ENCODE measurements around the gene CHODL.

Gene CHODL, protein sequence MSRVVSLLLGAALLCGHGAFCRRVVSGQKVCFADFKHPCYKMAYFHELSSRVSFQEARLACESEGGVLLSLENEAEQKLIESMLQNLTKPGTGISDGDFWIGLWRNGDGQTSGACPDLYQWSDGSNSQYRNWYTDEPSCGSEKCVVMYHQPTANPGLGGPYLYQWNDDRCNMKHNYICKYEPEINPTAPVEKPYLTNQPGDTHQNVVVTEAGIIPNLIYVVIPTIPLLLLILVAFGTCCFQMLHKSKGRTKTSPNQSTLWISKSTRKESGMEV

GRCh38 chr21:18244671-18245463, at the start of gene CHODL:
TSS of gene CHODL (plus strand) at chr21:18244833. CDS start at chr21:18245224, 391 bp downstream.
- DNase-seq = no peak

- DNase-seq = no peak
These were observed 39.7 kb upstream of the CHODL start for GRCh38 chr21:18204931-18205330.

- DNase-seq = no peak
These were observed 26.3 kb upstream of the CHODL start for GRCh38 chr21:18218331-18218730.

DNA sequence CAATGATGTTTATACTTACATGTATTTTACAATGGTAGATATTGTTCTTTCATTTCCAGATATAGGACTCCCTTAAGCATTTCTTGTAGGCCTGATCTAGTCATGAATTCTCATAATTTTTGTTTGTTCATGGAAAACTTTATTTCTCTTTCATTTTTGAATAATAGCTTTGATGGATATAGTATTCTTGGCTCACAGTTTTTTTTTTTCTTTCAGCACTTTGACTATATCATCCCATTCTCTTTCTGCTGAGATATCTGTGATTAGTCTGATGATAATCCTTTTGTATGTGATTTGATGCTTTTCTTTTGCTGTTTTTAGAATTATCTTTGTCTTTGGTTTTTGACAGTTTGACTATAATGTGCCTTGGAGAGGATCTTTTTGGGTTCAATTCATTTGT, 24.1 kb upstream of the CHODL start:
- DNase-seq = no peak

GRCh38 chr21:18222346-18222745, 22.3 kb upstream of the CHODL start:
- no peak for DNase-seq

DNA sequence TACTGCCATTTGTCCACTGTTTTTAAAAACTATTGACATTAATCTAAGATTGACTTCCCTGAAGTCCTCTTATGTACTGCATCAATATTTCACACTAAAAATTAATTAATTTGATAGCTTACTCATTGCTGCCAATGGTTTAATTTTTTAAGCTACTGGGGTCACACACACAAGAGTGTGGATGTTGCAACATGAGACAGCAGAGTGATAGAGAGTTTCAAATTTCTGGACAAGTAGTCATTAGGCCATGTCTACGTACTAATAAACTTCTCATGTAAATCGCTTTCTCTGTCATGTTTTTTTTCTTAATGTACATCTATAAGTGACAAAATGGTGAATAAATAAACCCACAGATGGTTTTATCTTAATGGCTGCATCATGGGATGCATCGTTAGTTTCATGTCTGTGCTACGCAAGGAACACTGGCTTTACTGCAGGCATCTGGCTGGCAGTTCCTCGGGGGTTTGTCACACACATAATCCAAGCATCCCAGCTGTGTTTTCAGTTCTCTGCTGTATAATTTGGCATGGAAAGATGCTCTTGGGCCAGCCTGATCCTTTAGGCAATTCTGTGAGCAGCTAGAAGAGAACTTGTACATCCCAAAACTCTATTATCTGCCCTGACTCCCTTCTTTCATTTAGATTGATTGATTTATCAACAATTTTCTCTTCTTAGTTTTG, 16.4 kb upstream of the CHODL start:
- DNase-seq = no peak

DNA sequence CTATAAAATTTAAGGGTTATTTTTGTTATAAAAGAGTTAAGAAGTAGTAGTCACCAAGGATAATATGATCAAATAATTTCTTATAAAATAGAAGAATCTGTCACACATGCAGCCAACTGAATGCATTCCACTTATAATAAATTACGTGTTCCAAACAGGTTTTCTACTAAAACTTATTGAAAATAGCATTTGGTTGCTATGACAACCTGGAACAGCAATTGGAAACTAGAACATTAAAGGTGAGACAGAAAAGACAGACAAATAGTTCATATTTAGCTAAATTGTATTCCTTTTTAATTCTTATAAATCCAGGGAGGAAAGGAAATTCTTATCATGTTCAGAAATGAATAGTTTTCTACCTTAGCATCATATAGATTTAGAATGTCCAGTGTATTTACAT, 9.1 kb upstream of the CHODL start:
- no peak for DNase-seq

DNA sequence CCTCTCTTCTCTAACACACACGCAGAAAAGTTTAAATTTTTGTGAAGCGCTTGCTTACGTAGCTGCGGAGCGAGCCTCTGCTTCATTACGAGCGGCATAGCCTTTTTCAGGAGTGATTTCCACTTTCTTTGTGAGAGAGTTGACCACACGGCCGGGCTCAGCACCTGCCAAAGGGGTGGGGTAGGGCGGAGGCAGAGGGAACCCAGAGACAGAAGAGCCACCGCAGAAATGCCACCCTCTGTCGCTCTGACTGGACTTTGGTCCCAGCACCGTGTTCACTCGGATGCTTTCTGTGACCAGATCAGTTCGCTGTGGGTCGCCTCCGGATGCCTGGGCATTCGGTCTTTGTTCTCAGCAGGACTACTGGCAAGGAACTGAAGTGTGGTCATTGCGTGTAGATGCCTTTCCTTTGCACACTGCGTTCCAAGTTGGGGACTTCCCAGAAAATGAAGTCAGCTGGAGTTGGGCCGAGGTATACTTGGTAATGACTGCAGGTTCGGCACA, 883 bp downstream of the CHODL start:
- DNase-seq = no peak

GRCh38 chr21:18248171-18248570, 3.5 kb downstream of the CHODL start:
- no peak for DNase-seq

- no peak for DNase-seq
These were observed 5.0 kb downstream of the CHODL start for GRCh38 chr21:18249672-18250071.

- no peak for DNase-seq
These were observed 6.4 kb downstream of the CHODL start for GRCh38 chr21:18251065-18251464.

DNA sequence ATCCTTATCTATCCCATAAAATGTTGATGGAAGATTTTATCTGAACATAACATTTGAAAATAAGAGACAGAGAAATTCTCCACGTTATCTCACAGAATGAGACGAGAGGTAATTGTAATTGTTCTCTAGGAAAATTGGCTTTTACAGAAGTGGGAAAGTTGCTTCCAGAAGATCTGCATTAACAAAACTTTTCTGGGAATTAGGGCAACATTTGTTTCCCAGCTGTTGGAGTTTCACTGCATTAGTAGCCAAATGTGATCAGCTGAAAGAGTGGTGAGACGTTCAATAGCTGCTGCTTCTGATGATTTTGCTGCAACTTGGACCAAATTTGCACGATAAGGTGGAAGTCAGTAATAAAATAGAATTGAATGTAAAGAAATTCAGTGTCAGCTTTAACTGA, 7.6 kb downstream of the CHODL start:
- no peak for DNase-seq

DNA sequence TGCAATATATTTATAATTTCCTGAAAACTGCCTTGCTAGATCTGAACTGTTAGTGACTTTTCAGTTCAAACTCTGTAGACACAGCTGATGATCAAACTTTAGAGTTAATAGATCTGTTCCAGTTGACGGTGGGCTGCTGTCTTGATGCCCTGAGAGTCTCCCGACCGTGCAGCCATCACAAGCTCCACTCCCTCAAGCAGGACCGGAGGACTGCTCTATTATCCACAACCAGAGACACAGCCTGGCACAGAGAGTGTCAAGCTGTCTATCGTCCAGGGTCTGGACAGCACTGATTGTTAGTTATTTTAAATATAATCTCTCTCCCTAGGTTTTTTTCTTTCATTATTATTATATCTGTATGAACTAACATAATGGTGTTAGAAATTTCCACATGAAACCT, 8.0 kb downstream of the CHODL start:
- no peak for DNase-seq

- DNase-seq = no peak
These were observed 8.6 kb downstream of the CHODL start for GRCh38 chr21:18253221-18253620.

DNA sequence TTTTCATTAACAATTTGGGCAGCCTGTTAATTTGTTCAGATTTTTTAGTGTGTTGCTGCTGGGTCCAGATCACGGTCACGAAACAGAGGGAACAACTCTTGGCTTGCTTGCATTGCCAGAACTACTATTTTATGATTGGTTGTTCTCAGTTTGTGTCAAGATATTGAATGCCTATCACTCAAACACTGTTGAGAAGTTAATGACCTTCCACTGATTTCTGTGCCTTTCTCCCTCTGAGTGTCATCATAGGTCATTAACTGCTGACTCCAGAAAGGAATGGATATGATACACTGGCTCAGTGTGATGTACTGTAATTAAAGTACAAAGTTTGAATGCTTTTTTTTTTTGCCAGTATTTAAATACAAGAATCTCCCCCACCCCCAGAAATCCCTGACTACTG, 9.2 kb downstream of the CHODL start:
- no peak for DNase-seq

DNA sequence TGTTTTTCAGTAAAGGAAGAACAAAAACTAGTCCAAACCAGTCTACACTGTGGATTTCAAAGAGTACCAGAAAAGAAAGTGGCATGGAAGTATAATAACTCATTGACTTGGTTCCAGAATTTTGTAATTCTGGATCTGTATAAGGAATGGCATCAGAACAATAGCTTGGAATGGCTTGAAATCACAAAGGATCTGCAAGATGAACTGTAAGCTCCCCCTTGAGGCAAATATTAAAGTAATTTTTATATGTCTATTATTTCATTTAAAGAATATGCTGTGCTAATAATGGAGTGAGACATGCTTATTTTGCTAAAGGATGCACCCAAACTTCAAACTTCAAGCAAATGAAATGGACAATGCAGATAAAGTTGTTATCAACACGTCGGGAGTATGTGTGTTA, 21.3 kb downstream of the CHODL start:
- DNase-seq = no peak

- no peak for DNase-seq
These were observed 22.9 kb downstream of the CHODL start for GRCh38 chr21:18267496-18267895.

- DNase-seq = no peak
These were observed 24.3 kb downstream of the CHODL start for GRCh38 chr21:18268906-18269305.

GRCh38 chr21:18269856-18270255, 25.2 kb downstream of the CHODL start:
- no peak for DNase-seq

DNA sequence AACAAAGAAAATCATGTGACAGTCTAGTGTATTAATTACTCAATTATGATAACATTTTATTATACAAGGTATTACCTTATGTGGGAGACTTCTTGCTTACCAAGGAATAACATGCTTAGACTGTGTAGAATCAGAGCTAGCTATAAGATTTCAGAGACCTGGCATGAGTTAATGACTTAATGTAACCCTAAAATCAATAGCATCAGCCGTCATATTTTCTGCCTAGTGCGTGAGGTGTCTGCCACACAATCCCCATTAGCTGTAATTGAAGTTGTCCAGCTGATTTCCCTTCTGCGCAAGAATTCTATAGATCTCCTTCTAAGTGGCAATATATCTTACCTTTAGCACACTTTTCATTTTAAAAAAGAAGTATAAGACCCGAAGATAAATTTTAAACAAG, 28.8 kb downstream of the CHODL start:
- DNase-seq = no peak

DNA sequence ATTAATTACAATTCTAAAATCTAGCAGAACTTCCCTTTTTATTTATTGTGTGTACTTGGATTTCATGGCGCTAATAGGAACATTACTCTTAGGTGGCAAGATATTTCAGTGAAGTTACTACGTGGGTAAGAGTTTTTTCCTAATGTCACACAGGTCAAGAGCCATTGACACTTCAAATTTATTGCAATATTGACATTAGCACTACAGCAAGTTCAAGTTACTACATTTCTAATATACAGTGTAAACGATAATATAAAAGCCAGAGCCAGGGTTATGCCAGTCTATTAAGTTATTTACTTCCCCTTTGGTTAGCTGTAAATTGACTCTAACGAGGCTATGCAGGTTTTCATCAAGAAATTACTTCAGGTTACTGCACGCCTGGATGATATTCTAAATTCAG, 29.7 kb downstream of the CHODL start:
- DNase-seq = no peak

DNA sequence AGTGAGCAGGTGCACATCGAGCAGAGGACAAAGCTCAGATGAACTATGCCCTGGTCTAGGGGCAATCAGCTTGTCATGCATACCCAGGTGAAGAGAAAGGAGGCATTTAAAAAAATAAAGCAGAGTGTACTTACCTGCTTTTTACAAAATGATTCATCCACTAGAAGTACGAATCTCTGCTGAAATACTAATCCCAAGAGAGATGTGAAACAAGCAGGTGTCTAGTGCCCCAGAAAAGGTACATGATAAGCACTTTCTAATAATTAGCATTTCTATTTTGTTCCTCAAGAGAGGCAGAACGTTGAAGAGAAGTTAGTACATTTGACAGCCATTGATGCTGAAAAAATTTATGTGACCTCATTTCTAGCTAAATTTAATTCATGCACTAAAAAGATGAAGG, 31.1 kb downstream of the CHODL start:
- no peak for DNase-seq

GRCh38 chr21:18285379-18285778, 40.7 kb downstream of the CHODL start:
- DNase-seq = no peak

GRCh38 chr21:18289876-18290275, 45.2 kb downstream of the CHODL start:
- DNase-seq = no peak
